T-cell (primary cell): ENCODE data around the gene GAB4. TPM values are rescaled to one million over a fixed set of nuclear protein-coding genes. Genes with fewer than 3 reads are reported as not detected.

ENCODE experiments used
- ATAC-seq, 4 experiments: fragments of 200-7000 bp in 3 of 4; fragments of 150-1000 bp in 1 of 4; cut with Tn5 transposase; replicated peaks in 1 of 4; 1 replicate in 3 of 4; 2 replicates in 1 of 4; pipeline ENCODE4 v1.10.0; 2021; ENCODE audit warnings: moderate library complexity in 3 of 4, mild to moderate bottlenecking in 2 of 4, moderate number of reproducible peaks in 1 of 4
- CTCF ChIA-PET, 2 donors: fragments of 300-600 bp; sonication (Branson Sonifier 250); formaldehyde crosslinking; loops; one replicate each; lab custom pipeline; 2022; ENCODE audit warnings: antibody characterized with exemption in 2 of 2; lab: Charles Lee
- POLR2A ChIA-PET, 2 donors: fragments of 300-600 bp; sonication (Branson Sonifier 250); formaldehyde crosslinking; loops; one replicate each; lab custom pipeline; 2022; ENCODE audit warnings: antibody characterized with exemption in 2 of 2; lab: Charles Lee
- DNase-seq, 35 experiments: peaks; one replicate each; pipeline versions ENCODE4 v3.0.0 to v3.0.0-alpha.2; 2013 to 2023
- H3K27ac ChIP-seq: one replicate; pipeline ENCODE4 v1.5.1; 2013; ENCODE audit warnings: low read length
- H3K27me3 ChIP-seq, 2 experiments: replicated peaks in 1 of 2; 1 replicate in 1 of 2; 2 replicates in 1 of 2; pipeline versions ENCODE4 v1.6.1 to v1.7.0; 2013; ENCODE audit warnings: low read length in 1 of 2, mixed read lengths in 1 of 2; ENCODE audit not compliant: control insufficient read depth in 2 of 2, insufficient read depth in 2 of 2; ENCODE audit errors: extremely low read depth in 1 of 2
- H3K36me3 ChIP-seq, 2 donors: 1 replicate in 1 of 2; 2 replicates in 1 of 2; pipeline versions ENCODE4 v1.6.1 to v1.7.0; 2013; ENCODE audit warnings: low read length in 1 of 2; ENCODE audit not compliant: control insufficient read depth in 2 of 2, insufficient read depth in 1 of 2; ENCODE audit errors: extremely low read depth in 1 of 2
- H3K4me1 ChIP-seq, 2 experiments: 1 replicate in 1 of 2; 2 replicates in 1 of 2; pipeline versions ENCODE4 v1.6.1 to v1.7.0; 2013; ENCODE audit warnings: low read length in 2 of 2, mixed read lengths in 1 of 2; ENCODE audit not compliant: insufficient read depth in 2 of 2, control insufficient read depth in 1 of 2; ENCODE audit errors: extremely low read depth in 1 of 2
- H3K4me3 ChIP-seq, 2 donors: 1 replicate in 1 of 2; 2 replicates in 1 of 2; pipeline versions ENCODE4 v1.5.1 to v1.7.0; 2013; ENCODE audit warnings: mild to moderate bottlenecking in 2 of 2, low read length in 1 of 2, moderate library complexity in 1 of 2; ENCODE audit not compliant: control insufficient read depth in 1 of 2; ENCODE audit errors: extremely low read depth in 1 of 2
- H3K9me3 ChIP-seq: 2 replicates; pipeline ENCODE4 v1.7.0; 2013
- H3K27ac Mint-ChIP-seq, 2 donors: one replicate each; pipeline ENCODE4 v1.8.0; 2020 to 2021; ENCODE audit warnings: mild to moderate bottlenecking in 2 of 2, mixed read lengths in 2 of 2
- H3K27me3 Mint-ChIP-seq, 2 donors: one replicate each; pipeline ENCODE4 v1.8.0; 2021 to 2022; ENCODE audit warnings: mixed read lengths in 2 of 2
- H3K36me3 Mint-ChIP-seq: one replicate; pipeline ENCODE4 v1.8.0; 2021; ENCODE audit warnings: mixed read lengths
- H3K4me1 Mint-ChIP-seq, 3 donors: one replicate each; pipeline ENCODE4 v1.8.0; 2020 to 2022; ENCODE audit warnings: mixed read lengths in 3 of 3, mild to moderate bottlenecking in 1 of 3
- H3K4me3 Mint-ChIP-seq, 3 donors: one replicate each; pipeline ENCODE4 v1.8.0; 2020 to 2022; ENCODE audit warnings: mild to moderate bottlenecking in 3 of 3, mixed read lengths in 3 of 3, moderate library complexity in 3 of 3
- H3K9me3 Mint-ChIP-seq, 3 donors: one replicate each; pipeline ENCODE4 v1.8.0; 2020 to 2022; ENCODE audit warnings: mixed read lengths in 3 of 3
- WGBS: methylation state at CpG from one replicate; pipeline ENCODE4 v1.1.5; 2013; ENCODE audit warnings: missing lambda C conversion rate; ENCODE audit not compliant: insufficient coverage; 5-methylcytosine and 5-hydroxymethylcytosine counted together
- total RNA-seq, 35 experiments: library from RNA in 6 of 35; stranded (reverse) in 6 of 35; fragments of 120-200 nt in 1 of 35; gene quantifications; one replicate each; pipeline versions ENCODE4 v1.2.1 to v1.2.4 and lab custom pipeline; 2013 to 2026

GAB4 gene
- total RNA-seq, 5 donors from 2014 or later (not counting 1 experiment from before 2014, with no cell fraction given) = 0.28 TPM; not detected in 4

DNA sequence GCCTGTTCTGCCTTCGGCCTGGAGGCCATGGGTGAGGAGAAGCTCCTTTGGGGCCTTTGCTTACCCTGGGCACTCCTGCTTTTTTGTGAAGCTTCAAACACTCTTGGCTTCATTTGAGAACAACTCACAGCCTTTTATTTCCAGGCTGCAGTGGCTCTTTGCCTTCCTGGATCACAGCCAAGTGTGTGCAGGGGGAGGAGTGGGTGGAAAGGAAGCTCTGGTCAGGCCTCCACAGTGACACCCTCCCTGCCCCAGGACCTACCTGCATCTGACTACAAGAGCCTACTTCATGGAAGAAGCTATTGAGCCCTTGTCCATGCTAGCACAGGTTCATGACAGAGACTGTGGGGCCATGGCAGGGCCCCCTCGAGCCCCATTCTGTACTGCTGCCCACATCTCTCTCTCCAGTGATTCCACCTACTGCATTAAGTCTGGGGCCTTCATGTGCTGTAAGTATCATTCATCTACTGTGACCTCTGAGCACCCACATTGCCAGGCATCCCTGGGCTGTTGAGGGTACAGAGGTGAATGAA lies 52.3 kb downstream of the GAB4 start:
- H3K4me3 Mint-ChIP-seq = no peak overlapping the region
- Histone ChIP-seq H3K4me3 (no peak overlapping the region), H3K4me1 (peaks cover 0 to 2% of the 10 kb centered on the region in 2 experiments), H3K27ac (no peak overlapping the region), H3K9me3 (no peaks in the 10 kb centered on the region), H3K27me3 (peaks cover 0 to 4% of the 10 kb centered on the region in 2 experiments), H3K36me3 (no peaks in the 10 kb centered on the region)
- ATAC-seq (peak in 1 of 4 experiments; percentile 31), DNase-seq (peak in 13 of 35 experiments; percentile 3 to 25 (median 15))
- peaks cover 0 to 8% (median 5%) of the 10 kb centered on the region in 3 donors for H3K4me1 Mint-ChIP-seq
- no peaks in the 10 kb centered on the region for H3K36me3 Mint-ChIP-seq
- H3K27me3 Mint-ChIP-seq = no peaks in the 10 kb centered on the region
- H3K9me3 Mint-ChIP-seq = no peaks in the 10 kb centered on the region
- no peak overlapping the region for H3K27ac Mint-ChIP-seq
- CTCF ChIA-PET = no interaction called here
- POLR2A ChIA-PET = no interaction called here
- no CpG with 5 or more reads among the region's 2 CpGs for WGBS

DNA sequence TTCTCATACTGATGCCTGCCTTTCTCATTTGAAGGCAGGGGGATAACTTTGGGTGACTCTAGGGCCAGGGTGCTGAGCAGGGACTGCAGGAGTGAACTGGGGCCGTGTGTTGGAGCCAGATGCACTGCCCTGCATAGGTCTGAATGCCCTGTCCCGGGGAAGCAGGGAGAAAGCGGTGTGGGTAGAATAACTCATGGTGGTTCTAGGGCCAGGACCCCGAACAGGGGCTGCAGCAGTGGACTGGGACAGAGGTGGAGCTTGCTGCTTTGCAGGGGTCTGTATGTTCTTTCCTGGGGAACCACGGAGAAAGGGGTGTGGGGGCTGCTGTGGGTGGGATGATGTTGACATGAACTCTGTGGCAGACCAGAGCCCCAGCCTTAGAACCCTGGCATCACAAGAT lies 52.9 kb downstream of the GAB4 start:
- DNase-seq (no peak), ATAC-seq (no peak)
- Mint-ChIP-seq H3K9me3 (no peaks in the 10 kb centered on the region), H3K4me3 (no peak overlapping the region), H3K27me3 (no peaks in the 10 kb centered on the region), H3K27ac (no peak overlapping the region), H3K36me3 (no peaks in the 10 kb centered on the region), H3K4me1 (peaks cover 0 to 8% (median 5%) of the 10 kb centered on the region in 3 donors)
- Histone ChIP-seq H3K27me3 (peaks cover 0 to 4% of the 10 kb centered on the region in 2 experiments), H3K9me3 (no peaks in the 10 kb centered on the region), H3K36me3 (no peaks in the 10 kb centered on the region), H3K4me1 (peaks cover 0 to 2% of the 10 kb centered on the region in 2 experiments), H3K4me3 (no peak overlapping the region), H3K27ac (no peak overlapping the region)
- ChIA-PET CTCF (no interaction called here), POLR2A (no interaction called here)
- WGBS = 76% methylated on average over 5 of the region's 5 CpGs

GRCh38 chr22:16954060-16954403 lies 54.0 kb downstream of the GAB4 start:
- Mint-ChIP-seq H3K9me3 (no peaks in the 10 kb centered on the region), H3K4me1 (peaks cover 0 to 8% (median 5%) of the 10 kb centered on the region in 3 donors), H3K27ac (no peak overlapping the region), H3K4me3 (no peak overlapping the region), H3K36me3 (no peaks in the 10 kb centered on the region), H3K27me3 (no peaks in the 10 kb centered on the region)
- no peak overlapping the region for H3K4me3 ChIP-seq
- 68% methylated on average over 5 of the region's 5 CpGs for WGBS
- DNase-seq = no peak
- no peak for ATAC-seq
- H3K27me3 ChIP-seq = peaks cover 0 to 4% of the 10 kb centered on the region in 2 experiments
- ChIA-PET POLR2A (no interaction called here), CTCF (no interaction called here)
- peaks cover 0 to 2% of the 10 kb centered on the region in 2 experiments for H3K4me1 ChIP-seq
- H3K27ac ChIP-seq = no peak overlapping the region
- H3K36me3 ChIP-seq = no peaks in the 10 kb centered on the region
- H3K9me3 ChIP-seq = no peaks in the 10 kb centered on the region

GRCh38 chr22:16953206-16954059 lies 54.6 kb downstream of the GAB4 start:
- H3K4me3 ChIP-seq = no peak overlapping the region
- Mint-ChIP-seq H3K9me3 (no peaks in the 10 kb centered on the region), H3K27me3 (no peaks in the 10 kb centered on the region), H3K4me3 (no peak overlapping the region), H3K36me3 (no peaks in the 10 kb centered on the region), H3K27ac (no peak overlapping the region), H3K4me1 (peaks cover 0 to 8% (median 5%) of the 10 kb centered on the region in 3 donors)
- peaks cover 0 to 2% of the 10 kb centered on the region in 2 experiments for H3K4me1 ChIP-seq
- ChIA-PET POLR2A (no interaction called here), CTCF (no interaction called here)
- 85% methylated on average over 6 of the region's 7 CpGs for WGBS
- no peaks in the 10 kb centered on the region for H3K36me3 ChIP-seq
- H3K9me3 ChIP-seq = no peaks in the 10 kb centered on the region
- DNase-seq (no peak), ATAC-seq (no peak)
- no peak overlapping the region for H3K27ac ChIP-seq
- peaks cover 0 to 4% of the 10 kb centered on the region in 2 experiments for H3K27me3 ChIP-seq

- ATAC-seq = no peak
- no peak overlapping the region for H3K4me3 Mint-ChIP-seq
- Histone ChIP-seq H3K4me1 (no peaks in the 10 kb centered on the region), H3K9me3 (no peaks in the 10 kb centered on the region), H3K27me3 (peaks cover 0 to 6% of the 10 kb centered on the region in 2 experiments), H3K27ac (no peak overlapping the region), H3K36me3 (no peaks in the 10 kb centered on the region), H3K4me3 (no peak overlapping the region)
- ChIA-PET POLR2A (no interaction called here), CTCF (no interaction called here)
- H3K4me1 Mint-ChIP-seq = no peaks in the 10 kb centered on the region
- H3K9me3 Mint-ChIP-seq = no peaks in the 10 kb centered on the region
- no peak overlapping the region for H3K27ac Mint-ChIP-seq
- H3K27me3 Mint-ChIP-seq = no peaks in the 10 kb centered on the region
- DNase-seq = no peak
- H3K36me3 Mint-ChIP-seq = no peaks in the 10 kb centered on the region
- WGBS = 60% methylated on average over 1 of the region's 3 CpGs
Measured at GRCh38 chr22:16949561-16949960, 58.5 kb downstream of the GAB4 start.

- Histone ChIP-seq H3K36me3 (no peaks in the 10 kb centered on the region), H3K4me3 (no peak overlapping the region), H3K27ac (no peak overlapping the region), H3K4me1 (no peaks in the 10 kb centered on the region), H3K27me3 (peaks cover 0 to 10% of the 10 kb centered on the region in 2 experiments), H3K9me3 (no peaks in the 10 kb centered on the region)
- ChIA-PET CTCF (no interaction called here), POLR2A (no interaction called here)
- Mint-ChIP-seq H3K4me1 (no peaks in the 10 kb centered on the region), H3K27ac (no peak overlapping the region), H3K4me3 (no peak overlapping the region), H3K27me3 (peaks cover 24% of the 10 kb centered on the region in 2 donors), H3K36me3 (no peaks in the 10 kb centered on the region), H3K9me3 (no peaks in the 10 kb centered on the region)
- DNase-seq (no peak), ATAC-seq (no peak)
- WGBS = 93% methylated on average over 2 of the region's 5 CpGs
Measured at GRCh38 chr22:16937811-16938210, 70.2 kb downstream of the GAB4 start.
